ENCODE data around the gene TCERG1L.

The TCERG1L gene

DNA sequence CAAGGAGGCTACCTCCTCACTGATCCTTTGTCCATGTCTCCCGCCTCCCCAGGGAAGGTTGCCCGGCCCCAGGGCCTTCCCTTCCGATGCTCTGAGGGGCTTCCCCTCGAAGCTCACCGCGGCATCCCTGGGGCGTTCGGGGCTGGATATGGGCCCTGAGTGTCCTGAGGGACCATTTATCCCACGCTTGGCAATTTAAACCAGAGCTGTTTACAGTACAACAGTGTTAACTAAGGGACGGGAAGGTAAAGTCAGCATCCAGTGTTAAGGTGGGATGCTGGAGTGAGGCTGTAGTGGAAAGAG lies 92.0 kb downstream of the TCERG1L start:
- H3K27me3 ChIP-seq (ENCODE audit: insufficient read depth, low read length, poor library complexity, severe bottlenecking): no peaks in the 10 kb centered on the region
- no peaks in the 10 kb centered on the region for H3K4me1 ChIP-seq (ENCODE audit: insufficient read depth, low read length, poor library complexity, severe bottlenecking)
- H3K9ac ChIP-seq (ENCODE audit: low read depth, low read length, poor library complexity, severe bottlenecking): no peak overlapping the region
- H2AFZ ChIP-seq (ENCODE audit: low read length): no peak overlapping the region
- no peaks in the 10 kb centered on the region for H3K79me2 ChIP-seq (ENCODE audit: insufficient read depth, low read length)
- H4K20me1 ChIP-seq (ENCODE audit: insufficient read depth, low read length, poor library complexity, severe bottlenecking): no peaks in the 10 kb centered on the region
- no peaks in the 10 kb centered on the region for H3K9me2 ChIP-seq (replicated peaks; ENCODE audit: low read depth, low read length)
- no peak for TF ChIP-seq EZH2phosphoT487 (IDR thresholded peaks at IDR 0.05; ENCODE audit: borderline replicate concordance)
- TF ChIP-seq, protein P1, sequence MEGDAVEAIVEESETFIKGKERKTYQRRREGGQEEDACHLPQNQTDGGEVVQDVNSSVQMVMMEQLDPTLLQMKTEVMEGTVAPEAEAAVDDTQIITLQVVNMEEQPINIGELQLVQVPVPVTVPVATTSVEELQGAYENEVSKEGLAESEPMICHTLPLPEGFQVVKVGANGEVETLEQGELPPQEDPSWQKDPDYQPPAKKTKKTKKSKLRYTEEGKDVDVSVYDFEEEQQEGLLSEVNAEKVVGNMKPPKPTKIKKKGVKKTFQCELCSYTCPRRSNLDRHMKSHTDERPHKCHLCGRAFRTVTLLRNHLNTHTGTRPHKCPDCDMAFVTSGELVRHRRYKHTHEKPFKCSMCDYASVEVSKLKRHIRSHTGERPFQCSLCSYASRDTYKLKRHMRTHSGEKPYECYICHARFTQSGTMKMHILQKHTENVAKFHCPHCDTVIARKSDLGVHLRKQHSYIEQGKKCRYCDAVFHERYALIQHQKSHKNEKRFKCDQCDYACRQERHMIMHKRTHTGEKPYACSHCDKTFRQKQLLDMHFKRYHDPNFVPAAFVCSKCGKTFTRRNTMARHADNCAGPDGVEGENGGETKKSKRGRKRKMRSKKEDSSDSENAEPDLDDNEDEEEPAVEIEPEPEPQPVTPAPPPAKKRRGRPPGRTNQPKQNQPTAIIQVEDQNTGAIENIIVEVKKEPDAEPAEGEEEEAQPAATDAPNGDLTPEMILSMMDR (conservative IDR thresholded peaks at IDR 0.05; ENCODE audit: low read length): no peak
- H3K36me3 ChIP-seq (ENCODE audit: insufficient read depth, low read length): no peaks in the 10 kb centered on the region
- H3K9me3 ChIP-seq (ENCODE audit: insufficient read depth, low read depth, low read length): peaks cover 13% of the 10 kb centered on the region; the same call in 1 of the 2 replicates
- no peak overlapping the region for H3K4me2 ChIP-seq (ENCODE audit: low read depth, low read length, poor library complexity, severe bottlenecking)
- no peak overlapping the region for H3K4me3 ChIP-seq (ENCODE audit: low read length, poor library complexity, severe bottlenecking)
- H3F3A ChIP-seq (ENCODE audit: low read depth): no peaks in the 10 kb centered on the region

DNA sequence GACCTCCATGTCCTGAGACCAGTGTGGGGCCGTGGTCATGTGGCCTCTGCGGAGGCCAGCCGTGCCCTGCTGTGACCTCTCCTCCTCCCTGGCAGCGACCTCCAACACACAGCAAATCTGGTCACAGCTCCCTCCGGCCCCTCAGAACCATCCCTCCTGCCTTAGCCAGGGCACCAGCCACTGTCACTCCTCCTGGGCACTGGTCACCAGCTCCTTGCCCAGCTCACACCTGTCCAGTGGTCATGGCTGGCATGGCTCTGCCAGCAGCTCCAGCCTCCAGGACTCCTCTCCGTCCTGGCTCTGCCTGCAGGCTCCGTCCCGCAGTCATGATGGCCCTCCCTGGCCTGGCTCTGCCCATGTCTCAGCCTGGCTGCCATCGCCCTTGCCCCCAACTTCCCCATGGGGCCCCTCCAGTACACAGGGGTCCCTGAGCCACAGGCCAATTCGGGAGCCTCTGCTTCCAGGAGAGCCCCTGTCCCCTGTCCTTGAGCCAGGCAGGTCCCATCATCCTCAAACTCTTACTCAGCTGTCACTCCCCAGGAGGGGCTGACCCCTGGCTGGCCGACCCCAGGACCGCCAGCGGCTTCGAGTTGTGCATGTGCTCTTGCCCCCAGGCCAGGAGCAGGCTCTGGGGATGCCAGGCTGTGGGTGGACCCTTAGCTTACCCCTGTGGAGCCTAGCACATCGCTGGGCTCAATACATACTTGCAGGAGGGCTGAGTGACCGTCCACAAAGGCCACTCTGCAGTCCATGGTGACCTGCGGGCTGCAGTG lies 92.5 kb downstream of the TCERG1L start:
- Histone ChIP-seq H3F3A (ENCODE audit: low read depth) (no peaks in the 10 kb centered on the region), H3K4me1 (ENCODE audit: insufficient read depth, low read length, poor library complexity, severe bottlenecking) (no peaks in the 10 kb centered on the region), H2AFZ (ENCODE audit: low read length) (no peak overlapping the region), H3K27me3 (ENCODE audit: insufficient read depth, low read length, poor library complexity, severe bottlenecking) (no peaks in the 10 kb centered on the region), H3K9me2 (replicated peaks; ENCODE audit: low read depth, low read length) (no peaks in the 10 kb centered on the region), H3K9ac (ENCODE audit: low read depth, low read length, poor library complexity, severe bottlenecking) (no peak overlapping the region), H3K79me2 (ENCODE audit: insufficient read depth, low read length) (no peaks in the 10 kb centered on the region), H4K20me1 (ENCODE audit: insufficient read depth, low read length, poor library complexity, severe bottlenecking) (no peaks in the 10 kb centered on the region), H3K36me3 (ENCODE audit: insufficient read depth, low read length) (no peaks in the 10 kb centered on the region), H3K9me3 (ENCODE audit: insufficient read depth, low read depth, low read length) (peaks cover 17% of the 10 kb centered on the region; the same call in 1 of the 2 replicates), H3K4me2 (ENCODE audit: low read depth, low read length, poor library complexity, severe bottlenecking) (no peak overlapping the region), H3K4me3 (ENCODE audit: low read length, poor library complexity, severe bottlenecking) (no peak overlapping the region)
- TF ChIP-seq, protein P1 (conservative IDR thresholded peaks at IDR 0.05; ENCODE audit: low read length): no peak
- TF ChIP-seq EZH2phosphoT487 (IDR thresholded peaks at IDR 0.05; ENCODE audit: borderline replicate concordance): no peak

DNA sequence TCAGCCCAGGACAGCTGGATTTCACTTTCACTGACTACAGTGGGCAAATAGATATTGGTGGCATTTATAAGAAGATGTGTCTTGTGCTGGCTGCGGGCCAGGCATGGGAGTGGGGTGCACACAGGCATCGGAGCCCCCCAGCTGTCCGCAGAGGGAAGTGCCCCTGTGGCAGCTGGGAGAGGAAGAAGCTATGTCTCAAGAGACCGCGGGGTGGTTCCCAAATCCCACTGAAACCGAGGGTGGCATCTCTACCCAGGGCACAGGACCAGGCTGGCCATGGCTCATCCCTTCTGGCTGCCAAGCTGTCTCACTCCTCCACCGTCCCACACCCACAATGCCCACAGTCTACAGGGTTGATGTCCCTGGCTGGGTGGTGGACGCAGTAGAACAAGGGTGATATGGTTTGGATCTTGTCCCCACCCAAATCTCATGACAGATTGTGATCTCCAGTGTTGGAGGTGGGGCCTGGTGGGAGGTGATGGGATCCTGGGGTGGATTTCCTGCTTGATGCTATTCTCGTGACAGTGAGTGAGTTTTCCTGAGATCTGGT lies 94.8 kb downstream of the TCERG1L start:
- Histone ChIP-seq H3K36me3 (ENCODE audit: insufficient read depth, low read length) (no peaks in the 10 kb centered on the region), H3K9me2 (replicated peaks; ENCODE audit: low read depth, low read length) (no peaks in the 10 kb centered on the region), H3F3A (ENCODE audit: low read depth) (no peaks in the 10 kb centered on the region), H3K4me1 (ENCODE audit: insufficient read depth, low read length, poor library complexity, severe bottlenecking) (no peaks in the 10 kb centered on the region), H3K4me2 (ENCODE audit: low read depth, low read length, poor library complexity, severe bottlenecking) (no peak overlapping the region), H3K27me3 (ENCODE audit: insufficient read depth, low read length, poor library complexity, severe bottlenecking) (no peaks in the 10 kb centered on the region), H4K20me1 (ENCODE audit: insufficient read depth, low read length, poor library complexity, severe bottlenecking) (no peaks in the 10 kb centered on the region), H3K79me2 (ENCODE audit: insufficient read depth, low read length) (no peaks in the 10 kb centered on the region), H3K9me3 (ENCODE audit: insufficient read depth, low read depth, low read length) (peaks cover 9% of the 10 kb centered on the region; the same call in 1 of the 2 replicates), H2AFZ (ENCODE audit: low read length) (no peak overlapping the region), H3K9ac (ENCODE audit: low read depth, low read length, poor library complexity, severe bottlenecking) (no peak overlapping the region), H3K4me3 (ENCODE audit: low read length, poor library complexity, severe bottlenecking) (no peak overlapping the region)
- no peak for TF ChIP-seq EZH2phosphoT487 (IDR thresholded peaks at IDR 0.05; ENCODE audit: borderline replicate concordance)
- TF ChIP-seq, protein P1 (conservative IDR thresholded peaks at IDR 0.05; ENCODE audit: low read length): no peak
